ENCODE measurements around the gene NTNG2. TPM values are rescaled to one million over a fixed set of nuclear protein-coding genes. Genes with fewer than 3 reads are reported as not detected.

NTNG2 gene
- total RNA-seq, 1 experiment from 2014 or later: 6.0 TPM

DNA sequence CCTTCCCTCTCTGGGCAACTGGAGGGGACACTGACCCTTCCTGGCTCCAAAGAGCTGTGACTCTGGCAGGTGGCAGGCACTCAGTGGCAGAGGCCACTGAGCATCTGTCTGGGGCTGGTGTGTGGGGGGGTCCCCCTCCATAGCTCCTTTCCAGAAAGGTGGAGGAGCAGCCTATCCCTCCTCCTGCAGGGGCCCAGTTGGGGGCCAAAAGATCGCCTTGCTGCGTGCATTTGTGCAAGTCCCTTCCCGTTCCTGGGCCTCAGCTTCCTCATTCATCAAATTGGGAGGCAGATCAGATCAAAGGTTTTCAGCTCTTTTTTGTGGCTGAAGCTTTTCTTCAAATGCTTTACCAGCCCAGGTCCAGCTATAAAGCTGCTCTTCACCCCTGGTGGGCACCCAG is 77.7 kb downstream of the NTNG2 start:
- TF ChIP-seq EZH2phosphoT487 (IDR thresholded peaks at IDR 0.05; ENCODE audit: borderline replicate concordance, low read length) (no peak), CTCF (conservative IDR thresholded peaks at IDR 0.05; ENCODE audit: low read depth, low read length) (no peak), EZH2 (IDR thresholded peaks at IDR 0.05; ENCODE audit: low read length, unreplicated experiment) (no peak)
- BruUV-seq (replicated peaks): no TSS peak
- Histone ChIP-seq H3K9ac (ENCODE audit: low read length) (no peak overlapping the region), H3K79me2 (ENCODE audit: low read length) (no peaks in the 10 kb centered on the region), H4K20me1 (ENCODE audit: low read length) (no peaks in the 10 kb centered on the region), H3F3A (ENCODE audit: low read length, unreplicated experiment) (no peaks in the 10 kb centered on the region), H3K27me3 (ENCODE audit: low read length) (no peaks in the 10 kb centered on the region), H3K4me1 (ENCODE audit: insufficient read depth, low read length) (no peaks in the 10 kb centered on the region; the same call in 1 of the 2 replicates), H3K9me3 (ENCODE audit: low read length) (no peaks in the 10 kb centered on the region), H3K27ac (ENCODE audit: low read length) (no peak overlapping the region), H3K4me3 (ENCODE audit: low read length) (no peak overlapping the region), H3K36me3 (ENCODE audit: low read depth, low read length) (no peaks in the 10 kb centered on the region), H3K9me2 (replicated peaks; ENCODE audit: low read length) (no peaks in the 10 kb centered on the region), H3K4me2 (ENCODE audit: low read length) (no peak overlapping the region), H2AFZ (ENCODE audit: low read length) (no peak overlapping the region)
- no peak for ATAC-seq
- DNase-seq: no peak
- POLR2A ChIA-PET (ENCODE audit: unreplicated experiment): no interaction called here
- CTCF ChIA-PET: interaction anchor here (0.6 kb wide), 1 partner anchor 77 kb away, joined by 3 read pairs; no protein-coding TSS in a partner anchor
- intact Hi-C loops (cut with micrococcal nuclease): no loop called here

DNA sequence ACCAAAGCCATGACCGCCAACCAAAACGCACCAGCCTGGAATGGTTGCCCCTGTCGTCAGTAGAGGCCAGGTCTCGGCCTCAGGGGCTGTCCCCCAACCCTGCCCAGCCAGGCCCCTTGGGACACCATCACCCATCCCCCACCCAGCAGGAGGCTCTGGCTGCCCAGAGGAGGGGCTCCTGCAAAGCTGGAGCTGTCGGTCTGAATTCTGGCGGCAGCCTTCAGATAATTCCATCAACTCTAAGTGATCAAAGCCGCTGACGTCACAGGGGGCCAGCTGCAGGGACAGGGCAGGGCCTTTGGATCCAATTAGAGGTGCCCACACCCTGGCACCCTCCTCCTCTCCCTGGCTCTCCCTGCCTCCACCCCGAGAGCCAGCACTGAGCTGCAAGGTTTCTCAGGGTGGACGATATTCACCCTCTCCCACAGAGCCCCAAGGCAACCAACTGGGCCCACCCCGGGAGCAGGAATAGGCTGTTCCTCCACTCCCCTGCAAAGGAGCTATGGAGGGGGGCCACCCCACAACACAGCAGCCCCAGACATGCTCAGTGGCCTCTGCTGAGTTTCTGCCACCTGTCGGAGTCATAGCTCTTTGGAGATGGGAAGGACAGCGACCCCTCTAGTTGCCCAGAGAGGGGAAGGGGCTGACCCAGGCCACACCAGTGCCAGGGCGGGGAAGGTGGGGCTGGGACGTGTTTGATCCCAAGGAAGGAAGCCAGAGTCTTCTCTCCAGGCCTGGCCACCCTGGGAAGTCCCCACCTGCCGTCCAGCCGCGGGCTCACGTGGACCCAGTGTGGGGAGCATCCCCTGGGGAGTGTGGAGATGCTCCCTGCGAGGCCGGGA is 78.4 kb downstream of the NTNG2 start:
- Histone ChIP-seq H4K20me1 (ENCODE audit: low read length) (no peaks in the 10 kb centered on the region), H3K9me2 (replicated peaks; ENCODE audit: low read length) (no peaks in the 10 kb centered on the region), H3K4me1 (ENCODE audit: insufficient read depth, low read length) (no peaks in the 10 kb centered on the region; the same call in 1 of the 2 replicates), H3K27me3 (ENCODE audit: low read length) (no peaks in the 10 kb centered on the region), H3K4me3 (ENCODE audit: low read length) (no peak overlapping the region), H2AFZ (ENCODE audit: low read length) (peak overlapping the region; percentile 68; the same call in 1 of the 2 replicates), H3K4me2 (ENCODE audit: low read length) (peak overlapping the region; percentile 54), H3K27ac (ENCODE audit: low read length) (no peak overlapping the region), H3K79me2 (ENCODE audit: low read length) (no peaks in the 10 kb centered on the region), H3F3A (ENCODE audit: low read length, unreplicated experiment) (no peaks in the 10 kb centered on the region), H3K36me3 (ENCODE audit: low read depth, low read length) (no peaks in the 10 kb centered on the region), H3K9ac (ENCODE audit: low read length) (no peak overlapping the region), H3K9me3 (ENCODE audit: low read length) (no peaks in the 10 kb centered on the region)
- ATAC-seq (no peak), DNase-seq (no peak)
- intact Hi-C loops (cut with micrococcal nuclease): loop anchor here (5.0 kb wide), 1 partner anchor 258 kb away; no protein-coding TSS in a partner anchor
- CTCF ChIA-PET: no interaction called here
- TF ChIP-seq EZH2 (IDR thresholded peaks at IDR 0.05; ENCODE audit: low read length, unreplicated experiment): no peak
- TF ChIP-seq EZH2phosphoT487 (IDR thresholded peaks at IDR 0.05; ENCODE audit: borderline replicate concordance, low read length): no peak
- no peak for TF ChIP-seq CTCF (conservative IDR thresholded peaks at IDR 0.05; ENCODE audit: low read depth, low read length)
- POLR2A ChIA-PET (ENCODE audit: unreplicated experiment): no interaction called here
- no TSS peak for BruUV-seq (replicated peaks)
